Measurements from ENCODE around the gene PPP1R18. TPM values are rescaled to one million over a fixed set of nuclear protein-coding genes. Genes with fewer than 3 reads are reported as not detected.
A peak's percentile ranks its signal among the peaks of the same experiment; 100 is the strongest.

PPP1R18 gene
- total RNA-seq, 4 donors from 2014 or later, result 15.4 to 114 (median 18.2) TPM

GRCh38 chr6:30687659-30688431, 1.4 kb upstream of the PPP1R18 start:
- Histone ChIP-seq H3K27me3 (no peaks in the 10 kb centered on the region), H3K4me3 (peak overlapping the region; percentile 79 to 99), H3K36me3 (no peaks in the 10 kb centered on the region), H3K4me1 (peaks cover 8 to 16% of the 10 kb centered on the region in 2 donors), H3K9me3 (no peaks in the 10 kb centered on the region), H3K27ac (peak overlapping the region; percentile 98 to 99)
- intact Hi-C loops (cut with DNase I; ENCODE audit: low total_unique reads), result loop anchor here (2.0 kb wide), 1 partner anchor 33 kb away; the partner anchor contains the start of gene TUBB
- DNase-seq, result peak; percentile 63 to 66
- TF ChIP-seq CTCF (IDR thresholded peaks at IDR 0.05) (peak; percentile 3 to 43 (median 38)), POLR2A (IDR thresholded peaks at IDR 0.05) (no peak)

GRCh38 chr6:30686908-30687658, 638 bp upstream of the PPP1R18 start:
- H3K9me3 ChIP-seq, result no peaks in the 10 kb centered on the region
- peak; percentile 97 for DNase-seq
- intact Hi-C loops (cut with DNase I; ENCODE audit: low total_unique reads), result loop anchor here (2.0 kb wide), 1 partner anchor 34 kb away; the partner anchor contains the start of gene TUBB
- TF ChIP-seq POLR2A (IDR thresholded peaks at IDR 0.05) (peak; percentile 23 to 59), CTCF (IDR thresholded peaks at IDR 0.05) (no peak)
- peaks cover 8 to 20% of the 10 kb centered on the region in 2 donors for H3K4me1 ChIP-seq
- H3K27ac ChIP-seq, result peak overlapping the region; percentile 98 to 99
- no peaks in the 10 kb centered on the region for H3K27me3 ChIP-seq
- H3K4me3 ChIP-seq, result peak overlapping the region; percentile 79 to 99
- no peaks in the 10 kb centered on the region for H3K36me3 ChIP-seq

- Histone ChIP-seq H3K9me3 (no peaks in the 10 kb centered on the region), H3K4me3 (peak overlapping the region; percentile 79 to 99), H3K36me3 (no peaks in the 10 kb centered on the region), H3K27me3 (no peaks in the 10 kb centered on the region), H3K27ac (peak overlapping the region; percentile 98 to 99), H3K4me1 (peaks cover 8 to 28% of the 10 kb centered on the region in 2 donors)
- DNase-seq, result peak in 1 of 2 donors; percentile 41
- intact Hi-C loops (cut with DNase I; ENCODE audit: low total_unique reads), result loop anchor here (2.0 kb wide), 1 partner anchor 35 kb away; the partner anchor contains the start of gene TUBB
- TF ChIP-seq POLR2A (IDR thresholded peaks at IDR 0.05) (no peak), CTCF (IDR thresholded peaks at IDR 0.05) (peak in 1 of 4 experiments; percentile 42)
Observed at GRCh38 chr6:30685157-30686008, 1.1 kb downstream of the PPP1R18 start.

- no peaks in the 10 kb centered on the region for H3K9me3 ChIP-seq
Observed at GRCh38 chr6:30684386-30685156, 1.9 kb downstream of the PPP1R18 start.

More at GRCh38 chr6:30684386-30685156, 1.9 kb downstream of the PPP1R18 start:
- Histone ChIP-seq H3K27me3 (no peaks in the 10 kb centered on the region), H3K27ac (peak overlapping the region; percentile 98 to 99), H3K4me1 (peaks cover 3 to 29% of the 10 kb centered on the region in 2 donors), H3K36me3 (no peaks in the 10 kb centered on the region), H3K4me3 (peak overlapping the region; percentile 79 to 99)
- intact Hi-C loops (cut with DNase I; ENCODE audit: low total_unique reads), result no loop called here
- no peak for TF ChIP-seq POLR2A (IDR thresholded peaks at IDR 0.05)
- no peak for TF ChIP-seq CTCF (IDR thresholded peaks at IDR 0.05)
- peak in 1 of 2 donors; percentile 45 for DNase-seq

Measured in uterus (tissue), 4 donors.